Kidney epithelial cell (primary cell): ENCODE results near the gene PCDH15. TPM values are rescaled to one million over a fixed set of nuclear protein-coding genes. Genes with fewer than 3 reads are reported as not detected.
"Not testable (repeated sequence)": the region's sequence is repeated elsewhere in the genome, so short reads cannot be mapped to it uniquely, and the experiment has no call there.

ENCODE experiments used
- DNase-seq: peaks from one replicate; pipeline ENCODE4 v3.0.0-alpha.2; 2010; ENCODE audit warnings: low read depth
- H3K27me3 ChIP-seq: 2 replicates; pipeline ENCODE4 v1.6.0; 2011; ENCODE audit warnings: low read length; ENCODE audit not compliant: control insufficient read depth, insufficient read depth
- H3K36me3 ChIP-seq: 2 replicates; pipeline ENCODE4 v1.5.1; 2011; ENCODE audit warnings: low read length; ENCODE audit not compliant: control insufficient read depth, insufficient read depth
- H3K4me3 ChIP-seq: 2 replicates; pipeline ENCODE4 v1.5.1; 2011; ENCODE audit warnings: low read depth, mild to moderate bottlenecking, control low read depth, low read length
- total RNA-seq: library from RNA; depleted of rRNA; stranded (reverse); fragments of >200 nt; gene quantifications from 2 replicates; pipeline ENCODE4 v1.2.3, GENCODE V29; 2015
- TF ChIP-seq, protein P1 (sequence below): IDR thresholded peaks from 2 replicates; pipeline ENCODE4 v1.5.1; 2011; ENCODE audit warnings: mild to moderate bottlenecking, moderate library complexity, low read length, control low read depth, inconsistent platforms; ENCODE audit not compliant: insufficient read depth, poor library complexity, severe bottlenecking

The PCDH15 gene
- total RNA-seq, 1 donor from 2014 or later: not detected

GRCh38 chr10:54444170-54444569, 356.9 kb downstream of the PCDH15 start:
- no peaks in the 10 kb centered on the region for H3K36me3 ChIP-seq
- TF ChIP-seq, protein P1, sequence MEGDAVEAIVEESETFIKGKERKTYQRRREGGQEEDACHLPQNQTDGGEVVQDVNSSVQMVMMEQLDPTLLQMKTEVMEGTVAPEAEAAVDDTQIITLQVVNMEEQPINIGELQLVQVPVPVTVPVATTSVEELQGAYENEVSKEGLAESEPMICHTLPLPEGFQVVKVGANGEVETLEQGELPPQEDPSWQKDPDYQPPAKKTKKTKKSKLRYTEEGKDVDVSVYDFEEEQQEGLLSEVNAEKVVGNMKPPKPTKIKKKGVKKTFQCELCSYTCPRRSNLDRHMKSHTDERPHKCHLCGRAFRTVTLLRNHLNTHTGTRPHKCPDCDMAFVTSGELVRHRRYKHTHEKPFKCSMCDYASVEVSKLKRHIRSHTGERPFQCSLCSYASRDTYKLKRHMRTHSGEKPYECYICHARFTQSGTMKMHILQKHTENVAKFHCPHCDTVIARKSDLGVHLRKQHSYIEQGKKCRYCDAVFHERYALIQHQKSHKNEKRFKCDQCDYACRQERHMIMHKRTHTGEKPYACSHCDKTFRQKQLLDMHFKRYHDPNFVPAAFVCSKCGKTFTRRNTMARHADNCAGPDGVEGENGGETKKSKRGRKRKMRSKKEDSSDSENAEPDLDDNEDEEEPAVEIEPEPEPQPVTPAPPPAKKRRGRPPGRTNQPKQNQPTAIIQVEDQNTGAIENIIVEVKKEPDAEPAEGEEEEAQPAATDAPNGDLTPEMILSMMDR: no peak
- no peaks in the 10 kb centered on the region for H3K27me3 ChIP-seq
- H3K4me3 ChIP-seq: no peak overlapping the region
- DNase-seq: no peak

GRCh38 chr10:54441275-54441674, 359.8 kb downstream of the PCDH15 start:
- no peaks in the 10 kb centered on the region for H3K27me3 ChIP-seq
- no peak overlapping the region for H3K4me3 ChIP-seq
- H3K36me3 ChIP-seq: no peaks in the 10 kb centered on the region
- peak; percentile 88 for DNase-seq
- TF ChIP-seq, protein P1: no peak

DNA sequence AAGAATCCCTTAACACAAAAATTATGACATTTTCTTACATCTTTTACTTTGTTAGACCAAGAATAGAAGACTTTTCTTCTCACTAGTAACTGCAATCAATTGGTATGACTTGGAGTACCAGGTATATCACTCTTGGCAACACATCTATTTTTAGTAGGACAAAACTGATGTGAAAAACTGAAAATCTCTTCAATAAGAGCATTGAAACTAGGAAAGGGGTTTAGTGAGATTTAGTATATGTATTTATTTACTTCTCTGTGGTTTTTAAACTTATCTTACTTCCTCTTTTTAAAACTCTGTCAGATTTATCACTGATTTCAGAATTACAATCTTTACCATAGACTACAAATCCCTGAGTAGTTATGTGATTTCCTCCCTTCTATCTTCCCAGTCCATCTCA, 366.2 kb downstream of the PCDH15 start:
- H3K36me3 ChIP-seq: no peaks in the 10 kb centered on the region
- H3K4me3 ChIP-seq: no peak overlapping the region
- TF ChIP-seq, protein P1: no peak
- no peak for DNase-seq
- H3K27me3 ChIP-seq: no peaks in the 10 kb centered on the region

- Histone ChIP-seq H3K4me3 (no peak overlapping the region), H3K27me3 (no peaks in the 10 kb centered on the region), H3K36me3 (no peaks in the 10 kb centered on the region)
- TF ChIP-seq, protein P1: no peak
- DNase-seq: no peak
Observed at GRCh38 chr10:54415483-54415882, 385.5 kb downstream of the PCDH15 start.

GRCh38 chr10:54402576-54402975, 398.5 kb downstream of the PCDH15 start:
- TF ChIP-seq, protein P1: peak; percentile 55
- peak; percentile 5 for DNase-seq
- Histone ChIP-seq H3K4me3 (no peak overlapping the region), H3K36me3 (no peaks in the 10 kb centered on the region), H3K27me3 (no peaks in the 10 kb centered on the region)

DNA sequence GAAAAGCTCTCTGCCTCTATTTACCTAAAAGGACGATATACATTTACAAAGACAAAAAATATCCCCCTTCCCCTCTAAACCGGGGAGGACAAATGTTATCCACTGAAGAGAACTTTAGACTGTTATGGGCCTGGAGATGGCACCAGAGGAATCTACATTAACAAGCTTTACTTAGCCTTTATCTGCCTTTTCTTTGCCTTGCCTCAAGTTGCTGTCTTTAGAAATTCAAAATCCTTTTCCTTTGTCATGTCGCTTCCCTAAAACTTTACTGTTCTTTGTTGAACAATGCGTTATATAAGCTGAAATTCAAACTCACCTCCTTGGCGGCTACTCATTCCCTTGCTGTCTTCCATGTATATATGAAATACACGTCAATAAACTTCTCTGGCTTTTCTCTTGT, 405.0 kb downstream of the PCDH15 start:
- Histone ChIP-seq H3K4me3 (no peak overlapping the region), H3K36me3 (no peaks in the 10 kb centered on the region), H3K27me3 (no peaks in the 10 kb centered on the region)
- DNase-seq: no peak
- TF ChIP-seq, protein P1: no peak

GRCh38 chr10:54394598-54394997, 406.4 kb downstream of the PCDH15 start:
- H3K27me3 ChIP-seq, H3K36me3 ChIP-seq, H3K4me3 ChIP-seq, DNase-seq: not testable (repeated sequence)
